ENCODE data around the gene TMEM243.
"Not testable (repeated sequence)": the region's sequence is repeated elsewhere in the genome, so short reads cannot be mapped to it uniquely, and the experiment has no call there.

The TMEM243 gene

GRCh38 chr7:87210506-87210905 lies 9.0 kb downstream of the TMEM243 start:
- ATAC-seq (no peak), DNase-seq (no peak)

GRCh38 chr7:87209295-87209924 lies 10.1 kb downstream of the TMEM243 start:
- no peak for ATAC-seq
- no peak for DNase-seq

DNA sequence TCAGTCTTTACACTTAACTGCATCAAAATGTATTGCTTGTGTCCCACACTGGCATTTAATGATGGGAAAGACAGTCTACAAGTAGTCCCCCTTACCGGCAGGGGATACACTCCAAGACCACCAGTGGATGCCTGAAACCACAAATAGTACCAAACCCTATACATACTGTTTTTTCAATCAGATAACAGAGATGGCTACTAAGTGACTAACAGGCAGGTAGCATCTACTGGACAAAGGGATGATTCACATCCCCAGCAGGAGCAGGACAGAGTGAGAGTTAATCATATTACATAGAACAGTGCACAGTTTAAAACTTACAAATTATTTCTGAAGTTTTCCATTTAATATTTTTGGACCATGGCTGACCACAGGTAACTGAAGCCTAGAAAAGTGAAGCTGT lies 13.2 kb downstream of the TMEM243 start:
- DNase-seq, result no peak
- no peak for ATAC-seq

- not testable (repeated sequence) for ATAC-seq, DNase-seq
Measured at GRCh38 chr7:87205701-87206100, 13.8 kb downstream of the TMEM243 start.

DNA sequence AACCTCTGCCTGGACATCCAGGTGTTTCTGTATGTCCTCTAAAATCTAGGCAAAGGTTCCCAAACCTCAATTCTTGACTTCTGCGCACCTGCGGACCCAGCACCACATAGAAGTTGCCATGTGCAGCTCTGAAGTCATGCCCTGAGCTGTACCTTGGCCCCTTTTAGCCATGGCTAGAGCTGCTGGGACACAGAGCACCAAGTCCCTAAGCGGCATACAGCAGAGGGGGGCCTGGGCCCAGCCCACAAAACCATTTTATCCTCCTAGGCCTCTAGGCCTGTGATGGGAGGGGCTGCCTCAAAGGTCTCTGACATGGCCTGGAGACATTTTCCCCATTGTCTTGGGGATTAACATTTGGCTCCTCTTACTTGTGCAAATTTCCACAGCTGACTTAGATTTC lies 14.6 kb downstream of the TMEM243 start:
- ATAC-seq, result no peak
- no peak for DNase-seq

GRCh38 chr7:87203929-87204328 lies 15.6 kb downstream of the TMEM243 start:
- ATAC-seq, result peak; percentile 15
- not testable (repeated sequence) for DNase-seq

DNA sequence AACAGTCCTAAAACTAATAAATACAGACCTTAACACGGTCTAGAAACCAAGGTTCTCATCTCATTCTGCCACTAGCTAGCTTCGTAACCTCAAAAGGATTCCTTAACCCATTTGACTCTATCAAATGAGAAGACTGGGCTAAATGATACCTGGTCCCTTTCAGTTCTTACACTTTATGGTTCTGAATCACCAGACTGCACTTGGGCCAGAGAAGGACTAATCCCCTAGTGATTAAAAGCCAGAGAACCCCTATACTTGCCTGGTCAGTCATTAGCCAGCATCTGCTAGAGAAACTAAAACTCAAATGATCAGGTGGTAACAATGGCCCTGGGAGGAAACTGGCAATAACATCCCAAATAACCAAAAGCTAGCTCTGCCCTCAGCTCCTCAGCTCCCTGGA lies 16.8 kb downstream of the TMEM243 start:
- no peak for DNase-seq
- ATAC-seq, result no peak

- DNase-seq (no peak), ATAC-seq (no peak)
Measured at GRCh38 chr7:87202208-87202607, 17.3 kb downstream of the TMEM243 start.

DNA sequence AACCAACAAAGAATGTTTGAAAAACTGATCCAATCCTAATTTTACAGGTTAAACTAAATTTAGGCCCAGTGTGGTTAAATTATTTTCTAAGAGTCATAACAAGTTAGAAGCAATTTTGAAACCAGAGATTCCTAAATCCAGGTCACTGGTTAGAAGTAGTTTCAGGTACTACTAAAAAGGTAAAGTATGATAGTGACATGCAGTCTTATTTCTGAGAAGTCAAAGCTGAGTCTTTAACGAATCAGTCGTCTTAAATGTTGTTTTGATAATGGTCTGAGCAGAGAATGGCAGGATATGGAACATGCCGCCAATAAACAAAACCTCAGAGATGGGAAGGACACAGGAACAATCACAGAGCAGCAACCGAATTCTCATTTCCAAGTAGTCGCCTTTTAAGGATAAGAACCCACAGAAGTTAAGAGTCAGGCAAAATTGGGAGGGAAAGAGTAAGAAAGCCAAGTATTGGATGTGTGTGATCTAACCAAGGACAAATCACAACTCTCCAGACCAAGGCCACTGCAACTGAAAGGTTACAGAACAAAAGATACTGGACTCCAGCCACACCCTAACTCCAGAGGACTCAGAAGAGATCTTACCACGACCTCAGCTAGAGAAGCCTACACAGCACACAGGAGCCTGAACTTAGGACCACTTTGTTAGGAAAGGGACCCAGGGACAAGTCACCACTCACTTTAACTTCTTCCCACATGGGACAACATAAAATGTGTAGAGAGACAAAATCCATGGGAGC lies 19.7 kb downstream of the TMEM243 start:
- no peak for ATAC-seq
- no peak for DNase-seq

- ATAC-seq, result no peak
- DNase-seq, result no peak
Measured at GRCh38 chr7:87199241-87199640, 20.3 kb downstream of the TMEM243 start.

- DNase-seq, result no peak
- no peak for ATAC-seq
Measured at GRCh38 chr7:87193912-87194311, 25.6 kb downstream of the TMEM243 start.

DNA sequence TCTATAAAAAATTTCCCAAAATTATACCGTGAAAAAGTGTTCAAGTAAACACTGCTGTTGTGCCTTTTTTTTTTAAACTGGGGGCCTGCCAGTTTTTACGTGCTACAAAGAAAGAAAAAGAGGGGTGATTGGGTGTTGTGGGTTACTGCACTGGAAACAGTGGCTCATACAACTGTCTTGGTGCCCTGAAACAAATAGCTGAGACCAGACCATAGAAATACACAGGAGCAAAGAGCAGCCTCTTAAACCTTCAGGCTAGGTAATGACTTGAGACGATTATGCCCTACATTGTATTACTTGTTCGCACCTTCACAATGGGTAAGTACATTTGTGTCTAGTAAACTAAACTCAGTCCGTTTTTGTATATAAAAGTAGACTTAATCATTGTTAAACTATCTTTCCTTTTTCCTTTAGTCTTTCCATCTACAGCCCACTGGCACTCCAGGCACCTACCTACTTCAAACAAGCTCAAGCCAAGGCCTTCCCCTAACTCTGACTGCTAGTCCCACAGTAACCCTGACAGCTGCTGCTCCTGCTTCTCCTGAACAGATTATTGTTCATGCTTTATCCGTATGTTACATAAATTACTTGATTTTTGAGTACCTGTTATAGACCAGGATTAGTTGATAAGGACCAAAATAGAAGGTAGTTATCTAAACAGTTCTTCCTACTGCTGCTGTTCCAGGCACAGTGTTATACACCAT lies 26.6 kb downstream of the TMEM243 start:
- DNase-seq (no peak), ATAC-seq (peak; percentile 58)

DNA sequence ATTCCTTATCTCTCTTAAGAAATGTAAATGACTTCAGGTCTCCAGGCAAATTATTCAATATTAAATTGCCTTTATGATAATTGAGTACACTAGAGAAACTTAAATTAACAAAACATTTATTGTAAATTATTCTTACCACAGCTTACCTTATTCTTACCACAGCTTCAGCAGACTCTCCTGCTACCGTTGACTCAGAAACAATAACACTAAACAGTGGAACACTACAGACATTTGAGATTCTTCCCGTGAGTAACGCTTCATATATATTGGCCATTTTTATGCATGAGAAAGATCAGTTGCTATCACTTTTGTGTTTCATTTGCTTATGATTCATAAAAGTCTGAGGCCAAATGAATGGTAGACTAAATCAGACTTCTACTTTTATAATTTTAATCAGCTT lies 28.7 kb downstream of the TMEM243 start:
- DNase-seq, result no peak
- no peak for ATAC-seq

DNA sequence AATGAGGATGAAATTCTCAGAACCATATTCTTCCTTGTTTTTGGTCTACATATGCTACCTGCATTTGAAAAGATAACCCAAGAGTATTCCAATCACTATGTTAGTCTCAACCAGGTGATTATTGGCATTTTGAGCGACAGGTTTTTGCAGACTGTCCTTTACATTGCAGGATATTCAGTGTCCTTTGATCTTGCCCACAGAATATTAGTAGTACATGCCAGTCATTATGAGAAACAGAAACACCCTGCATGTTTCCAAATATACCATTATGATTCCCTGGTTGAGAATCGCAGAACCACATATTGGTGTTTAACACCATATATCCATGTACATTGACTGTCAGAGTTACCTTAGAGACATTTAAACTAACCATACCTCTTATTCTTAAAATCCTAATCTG lies 30.6 kb downstream of the TMEM243 start:
- ATAC-seq (no peak), DNase-seq (no peak)

DNA sequence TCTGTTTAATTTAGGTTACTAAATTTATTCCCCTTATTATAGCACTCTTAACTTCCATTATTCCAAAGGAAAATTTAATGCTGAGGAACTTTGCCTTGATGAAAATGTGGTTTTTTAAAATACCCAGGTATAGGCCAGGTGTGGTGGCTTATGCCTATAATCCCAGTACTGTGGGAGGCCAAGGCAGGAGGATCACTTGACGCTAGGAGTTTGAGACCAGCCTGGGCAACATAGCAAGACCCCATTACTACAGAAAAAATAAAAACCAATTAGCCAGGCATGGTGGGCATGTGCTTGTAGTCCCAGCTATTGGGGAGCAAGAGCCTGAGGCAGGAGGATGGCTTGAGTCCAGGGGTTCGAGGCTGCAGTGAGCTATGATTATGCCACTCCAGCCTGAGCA lies 32.4 kb downstream of the TMEM243 start:
- DNase-seq (no peak), ATAC-seq (no peak)

DNA sequence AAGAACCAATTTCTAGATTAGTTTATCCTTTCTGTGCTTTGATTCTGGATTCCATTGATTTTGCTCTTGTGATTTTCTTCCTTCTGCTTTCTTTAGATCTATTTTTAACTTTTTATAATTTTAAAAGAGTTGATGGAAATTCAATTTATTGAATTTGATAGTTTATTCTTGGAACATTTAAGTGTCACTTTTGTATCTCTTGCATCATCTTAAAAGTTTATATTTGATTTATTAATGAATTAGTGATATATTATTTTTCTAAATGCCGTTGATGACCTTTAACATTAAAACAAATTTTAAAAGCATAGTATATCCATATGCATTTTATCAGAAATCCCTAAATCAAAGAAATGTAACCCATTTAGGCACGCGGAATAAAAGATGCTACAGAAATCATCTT lies 40.4 kb downstream of the TMEM243 start:
- ATAC-seq (no peak), DNase-seq (no peak)

- no peak for DNase-seq
- ATAC-seq, result no peak
Measured at GRCh38 chr7:87178320-87178719, 41.2 kb downstream of the TMEM243 start.

- DNase-seq (no peak), ATAC-seq (no peak)
Measured at GRCh38 chr7:87173471-87173870, 46.1 kb downstream of the TMEM243 start.

DNA sequence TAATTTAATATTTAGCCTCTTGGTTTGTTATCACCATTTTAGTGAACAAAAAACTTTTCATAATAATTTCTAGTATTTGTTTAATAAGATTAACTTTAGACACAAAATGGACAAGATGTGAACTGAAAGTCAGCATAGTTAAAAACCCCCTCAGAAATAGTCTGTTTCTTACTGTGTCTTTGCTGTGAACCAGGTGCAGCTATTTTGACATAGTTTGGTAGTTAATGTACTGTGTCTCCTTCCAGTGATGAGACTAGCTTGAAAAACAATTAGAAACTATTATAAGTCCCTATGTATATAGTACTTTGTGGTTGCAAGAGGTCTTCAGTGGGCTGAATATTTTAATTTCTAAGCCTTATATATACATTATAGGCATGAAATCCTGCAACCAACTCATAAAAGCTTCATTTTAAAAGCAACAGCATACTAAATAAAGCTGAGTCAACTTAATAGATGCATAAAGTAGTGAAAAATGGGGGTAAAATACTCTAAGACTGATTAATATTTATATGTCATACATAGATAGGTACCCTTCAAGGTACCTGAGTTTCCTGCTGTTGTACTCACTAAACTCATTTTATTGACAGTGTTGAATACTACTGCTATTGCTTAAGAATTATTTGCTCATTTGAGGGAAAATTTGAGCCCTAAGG lies 48.1 kb downstream of the TMEM243 start:
- ATAC-seq, result no peak
- DNase-seq, result no peak

GRCh38 chr7:87170828-87171227 lies 48.7 kb downstream of the TMEM243 start:
- no peak for ATAC-seq
- no peak for DNase-seq

- ATAC-seq, result no peak
- no peak for DNase-seq
Measured at GRCh38 chr7:87164433-87164832, 55.1 kb downstream of the TMEM243 start.

- ATAC-seq (no peak), DNase-seq (no peak)
Measured at GRCh38 chr7:87159538-87159937, 60.0 kb downstream of the TMEM243 start.

DNA sequence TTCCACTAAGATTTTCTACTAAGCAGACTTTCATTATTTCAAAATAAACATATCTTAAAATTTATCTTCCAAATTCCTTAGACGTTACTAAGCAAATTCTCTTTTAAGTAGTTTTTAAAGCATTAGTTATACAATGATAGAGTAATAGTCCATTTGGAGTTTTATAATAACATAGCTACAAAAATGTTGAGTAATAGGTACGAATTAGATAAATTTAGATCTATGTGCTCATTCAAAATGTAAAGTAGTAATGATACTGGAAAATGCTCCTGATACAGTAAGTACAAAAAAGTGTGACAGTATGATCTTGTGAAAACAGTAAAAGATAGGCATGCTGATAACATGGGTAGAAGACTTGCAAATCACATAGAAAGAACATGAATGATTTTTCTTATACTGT lies 62.8 kb downstream of the TMEM243 start:
- DNase-seq, result no peak
- no peak for ATAC-seq
